GM21526 (cell line): ENCODE data around the gene BMAL1.

Experiments used
- ATAC-seq: cut with Tn5 transposase; IDR thresholded peaks from one replicate; pipeline ENCODE4 v1.9.1; 2021; ENCODE audit warnings: moderate library complexity; ENCODE audit not compliant: unreplicated experiment, low FRiP score

The BMAL1 gene

DNA sequence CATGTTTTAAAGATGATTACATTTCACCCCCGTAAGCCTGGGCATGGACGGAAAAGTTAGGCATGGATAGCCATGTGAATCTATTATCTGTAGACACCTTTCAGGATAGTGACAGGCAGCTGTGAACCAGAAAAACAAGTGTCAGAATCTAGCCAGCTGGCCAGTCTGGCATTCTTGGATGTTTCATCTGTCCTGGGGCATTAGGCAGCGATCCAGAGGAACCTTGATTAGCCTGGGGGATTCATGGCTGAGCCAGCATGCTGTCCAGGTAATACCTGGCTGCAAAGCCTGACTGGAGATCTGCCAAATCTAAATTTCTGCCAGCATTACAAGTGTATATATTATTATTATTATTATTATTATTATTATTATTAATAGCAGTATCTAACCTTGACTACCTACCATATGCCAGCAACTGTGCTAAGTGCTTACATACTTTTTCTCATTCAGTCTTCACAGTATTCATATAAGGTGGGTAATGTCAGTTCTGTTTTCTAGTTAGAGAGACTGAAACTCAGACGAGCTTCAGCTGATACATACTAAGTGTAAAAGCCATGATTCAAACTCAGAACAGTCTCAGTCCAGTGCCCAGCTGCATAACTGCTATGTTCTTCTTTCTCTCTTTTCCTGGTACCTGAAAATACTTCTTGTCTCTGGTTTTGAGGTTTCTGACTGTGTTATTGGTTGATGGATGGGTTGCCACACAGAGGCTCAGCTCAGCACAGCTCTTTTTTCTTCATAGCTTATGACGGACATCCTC lies 12.8 kb downstream of the BMAL1 start:
- ATAC-seq = no peak

DNA sequence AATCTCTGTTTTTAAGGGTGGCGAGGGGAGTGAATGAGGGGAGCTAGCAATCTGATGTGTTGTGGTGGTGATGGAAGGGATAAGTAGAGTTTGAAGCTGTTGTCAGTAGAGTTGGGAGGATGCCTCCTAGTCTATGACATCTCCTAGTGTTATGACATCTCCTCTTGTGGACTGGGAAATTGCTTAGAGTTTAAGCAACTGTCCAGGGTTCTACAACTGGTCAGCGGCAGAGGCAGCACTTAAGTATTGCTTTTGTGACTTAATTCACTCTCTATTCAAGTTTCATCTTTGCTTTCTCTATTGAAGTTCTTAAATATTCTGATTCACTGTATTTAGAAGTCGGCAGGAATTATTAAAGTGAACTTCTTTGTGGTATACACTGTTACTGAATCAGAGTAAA lies 13.8 kb downstream of the BMAL1 start:
- no peak for ATAC-seq

DNA sequence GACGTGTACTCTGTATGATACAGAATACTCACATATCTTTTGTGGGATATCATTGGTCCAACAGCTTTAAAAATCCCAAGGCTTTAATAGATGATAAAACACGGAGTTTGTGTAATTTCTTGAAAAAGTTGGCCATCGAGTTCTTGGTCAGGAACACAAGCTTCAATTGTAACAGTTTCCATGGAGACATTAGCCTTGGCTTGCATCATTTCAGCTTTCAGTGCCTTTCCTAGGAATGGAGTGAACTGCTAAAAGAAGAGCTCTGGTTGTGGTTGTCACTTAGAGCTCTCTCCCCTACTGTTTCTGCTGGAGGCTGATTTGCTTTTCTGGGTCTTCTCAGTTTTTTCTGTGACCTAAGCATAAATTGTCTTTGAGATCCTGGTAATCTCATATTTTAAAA lies 14.2 kb downstream of the BMAL1 start:
- ATAC-seq = no peak

GRCh38 chr11:13292970-13293369 lies 15.4 kb downstream of the BMAL1 start:
- ATAC-seq = no peak

- ATAC-seq = no peak
Observed at GRCh38 chr11:13294178-13294577, 16.6 kb downstream of the BMAL1 start.

GRCh38 chr11:13294771-13295579 lies 17.4 kb downstream of the BMAL1 start:
- no peak for ATAC-seq

DNA sequence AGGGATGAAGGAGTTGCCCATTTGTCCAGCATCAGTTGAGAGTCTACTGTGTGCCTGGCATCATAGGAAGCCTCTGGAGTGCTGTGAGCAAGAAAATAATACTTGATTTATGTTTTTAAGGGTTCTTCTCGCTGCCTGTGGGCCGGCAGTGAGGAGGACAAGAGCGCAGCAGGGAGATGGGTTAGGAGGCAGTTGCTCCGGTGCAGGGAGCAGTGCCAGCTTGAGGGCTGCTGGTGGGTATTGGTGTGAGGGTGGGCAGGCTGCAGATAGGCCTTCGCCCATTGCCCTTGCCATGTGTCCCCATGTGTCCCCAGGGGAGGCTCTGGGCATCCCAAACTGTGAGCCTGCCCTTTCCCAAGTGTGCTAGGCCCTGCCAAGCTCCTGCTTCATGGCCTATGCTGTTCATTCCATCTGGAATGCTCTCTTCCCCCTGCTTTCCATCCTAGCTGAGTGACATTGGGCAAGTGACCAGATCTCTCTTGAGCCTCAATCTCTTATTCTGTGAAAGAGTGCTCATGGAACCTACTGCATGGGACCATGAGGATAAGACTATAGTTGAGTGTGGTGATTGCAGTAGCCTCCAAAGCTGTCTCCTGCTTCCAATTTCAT lies 19.8 kb downstream of the BMAL1 start:
- no peak for ATAC-seq

DNA sequence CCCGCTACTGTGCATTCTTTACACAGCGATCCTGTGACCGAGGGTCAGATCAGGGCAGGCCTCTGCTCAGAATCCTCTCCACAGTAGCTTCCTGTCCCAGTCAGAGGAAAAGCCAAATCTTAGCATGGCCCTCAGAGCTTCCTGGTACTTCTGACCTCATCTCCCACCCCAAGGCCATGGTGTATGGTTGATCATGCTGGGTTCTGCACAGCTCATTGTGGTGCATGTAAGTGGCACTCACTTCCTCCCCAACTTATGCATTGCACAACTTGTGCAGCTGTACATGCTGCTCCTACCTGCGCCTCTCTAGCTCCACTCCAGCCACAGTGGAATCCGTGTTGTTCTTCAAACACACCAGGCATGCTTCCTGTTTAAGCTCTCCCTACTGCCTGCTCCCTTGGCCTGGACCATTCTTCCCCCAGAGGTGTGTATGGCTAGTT lies 20.3 kb downstream of the BMAL1 start:
- no peak for ATAC-seq

- ATAC-seq = no peak
Observed at GRCh38 chr11:13298765-13299164, 21.2 kb downstream of the BMAL1 start.

GRCh38 chr11:13301522-13301921 lies 23.9 kb downstream of the BMAL1 start:
- ATAC-seq = no peak

DNA sequence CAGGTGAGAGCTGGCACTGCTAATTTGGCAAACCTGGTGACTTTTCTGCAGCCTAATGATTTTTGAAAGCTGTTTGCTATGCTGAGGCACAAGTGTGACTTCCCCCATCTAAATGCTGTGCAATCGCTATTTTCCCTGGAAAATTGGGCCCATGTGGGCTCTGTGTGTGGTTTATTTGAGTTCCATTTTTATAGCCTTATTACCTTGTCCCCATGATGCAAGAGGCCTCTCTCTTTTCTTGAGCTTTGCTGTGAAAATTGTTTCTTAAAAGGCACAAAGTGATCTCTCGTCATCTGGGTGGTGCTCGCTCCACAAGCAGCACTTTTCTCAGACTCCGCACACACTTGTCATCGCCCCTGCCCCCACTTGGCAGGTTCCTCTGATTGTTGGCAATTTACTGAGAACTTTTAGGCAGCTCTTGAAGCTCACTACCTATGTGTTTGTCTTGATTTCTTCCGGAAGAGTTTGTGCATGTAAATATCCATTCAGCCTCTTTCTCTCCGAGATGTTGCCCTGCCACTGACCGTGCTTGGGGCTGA lies 24.9 kb downstream of the BMAL1 start:
- ATAC-seq = no peak

- ATAC-seq = no peak
Observed at GRCh38 chr11:13303668-13304649, 26.4 kb downstream of the BMAL1 start.

- ATAC-seq = no peak
Observed at GRCh38 chr11:13304655-13305335, 27.2 kb downstream of the BMAL1 start.

- ATAC-seq = no peak
Observed at GRCh38 chr11:13308704-13309103, 31.1 kb downstream of the BMAL1 start.

GRCh38 chr11:13309156-13309555 lies 31.6 kb downstream of the BMAL1 start:
- ATAC-seq = no peak

GRCh38 chr11:13310443-13310842 lies 32.9 kb downstream of the BMAL1 start:
- no peak for ATAC-seq

- ATAC-seq = no peak
Observed at GRCh38 chr11:13311570-13311969, 34.0 kb downstream of the BMAL1 start.

DNA sequence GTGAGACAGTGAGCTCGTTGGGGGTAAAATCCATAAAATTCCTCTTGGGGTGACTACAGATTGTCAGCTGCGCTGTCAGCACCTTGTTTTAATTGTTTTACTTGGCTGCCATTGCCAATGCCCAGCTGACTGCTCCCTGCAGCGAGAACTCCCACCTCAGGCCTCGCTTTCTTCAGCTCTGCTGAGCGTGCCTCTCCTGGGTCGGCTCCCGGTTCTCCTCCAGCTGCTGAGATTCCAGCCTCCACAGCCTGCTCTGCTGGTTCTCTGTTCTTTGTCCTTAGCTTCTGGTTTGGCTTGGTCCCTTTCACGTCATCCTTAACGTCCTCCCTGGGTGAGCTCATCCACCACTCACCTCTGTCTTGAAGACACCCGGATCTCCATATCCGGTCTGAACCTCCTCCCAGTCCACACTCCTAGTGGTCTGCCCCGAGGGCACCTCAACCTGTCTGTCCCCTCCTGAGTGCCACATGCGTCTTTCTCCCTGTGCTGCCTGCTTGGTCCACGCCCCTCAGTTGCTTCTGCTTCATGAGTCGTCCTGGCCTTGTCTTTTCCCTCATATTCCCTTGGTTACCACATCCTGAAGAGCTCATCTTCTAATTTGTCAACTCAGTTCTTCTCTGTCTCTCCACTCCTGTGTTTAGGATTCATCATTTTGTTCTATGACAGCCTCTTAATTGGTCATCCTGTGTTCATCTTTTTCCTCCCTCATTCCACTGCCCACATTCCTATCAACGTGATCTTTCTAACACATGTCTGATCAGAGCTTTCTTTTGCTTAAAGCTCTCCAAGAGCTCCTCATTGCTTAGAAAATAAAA lies 35.6 kb downstream of the BMAL1 start:
- ATAC-seq = no peak
